ENCODE measurements around the gene S100A9. TPM values are rescaled to one million over a fixed set of nuclear protein-coding genes. Genes with fewer than 3 reads are reported as not detected.
"Not testable (repeated sequence)": the region's sequence is repeated elsewhere in the genome, so short reads cannot be mapped to it uniquely, and the experiment has no call there.

The S100A9 gene
- total RNA-seq, 2 experiments from 2014 or later, result not detected

- H3K4me1 Mint-ChIP-seq, result peaks cover 16% of the 10 kb centered on the region
- H3K27ac Mint-ChIP-seq, result no peak overlapping the region
- no peaks in the 10 kb centered on the region for H3K9me3 Mint-ChIP-seq (ENCODE audit: low read depth)
- peaks cover 31% of the 10 kb centered on the region for H3K27me3 Mint-ChIP-seq
- CTCF ChIA-PET, result interaction anchor here (1.8 kb wide), 1 partner anchor 157 kb away, joined by 5 read pairs; no protein-coding TSS in a partner anchor
- DNase-seq, result no peak
- no peak for ATAC-seq
- no peaks in the 10 kb centered on the region for H3K36me3 Mint-ChIP-seq
- H3K4me3 Mint-ChIP-seq, result no peak overlapping the region
Observed at GRCh38 chr1:153337980-153338853, 19.4 kb upstream of the S100A9 start.

GRCh38 chr1:153339802-153340201 lies 17.9 kb upstream of the S100A9 start:
- Mint-ChIP-seq H3K36me3 (no peaks in the 10 kb centered on the region), H3K4me3 (no peak overlapping the region), H3K4me1 (peaks cover 27% of the 10 kb centered on the region), H3K27ac (no peak overlapping the region), H3K27me3 (peaks cover 35% of the 10 kb centered on the region), H3K9me3 (ENCODE audit: low read depth) (no peaks in the 10 kb centered on the region)
- DNase-seq (no peak), ATAC-seq (peak; percentile 47)
- CTCF ChIA-PET, result no interaction called here

- DNase-seq, result no peak
- no peak for ATAC-seq
- H3K4me1 Mint-ChIP-seq, result peaks cover 31% of the 10 kb centered on the region
- no peak overlapping the region for H3K27ac Mint-ChIP-seq
- H3K4me3 Mint-ChIP-seq, result no peak overlapping the region
- no peaks in the 10 kb centered on the region for H3K9me3 Mint-ChIP-seq (ENCODE audit: low read depth)
- CTCF ChIA-PET, result no interaction called here
- H3K27me3 Mint-ChIP-seq, result peaks cover 34% of the 10 kb centered on the region
- H3K36me3 Mint-ChIP-seq, result no peaks in the 10 kb centered on the region
Observed at GRCh38 chr1:153340356-153340755, 17.3 kb upstream of the S100A9 start.

GRCh38 chr1:153341431-153341934 lies 16.2 kb upstream of the S100A9 start:
- ATAC-seq (no peak), DNase-seq (no peak)
- Mint-ChIP-seq H3K27me3 (peaks cover 45% of the 10 kb centered on the region), H3K9me3 (ENCODE audit: low read depth) (no peaks in the 10 kb centered on the region), H3K4me1 (peaks cover 42% of the 10 kb centered on the region), H3K4me3 (no peak overlapping the region), H3K36me3 (no peaks in the 10 kb centered on the region), H3K27ac (no peak overlapping the region)
- CTCF ChIA-PET, result interaction anchor here (1.2 kb wide), 1 partner anchor 153 kb away, joined by 3 read pairs; no protein-coding TSS in a partner anchor

GRCh38 chr1:153342178-153342577 lies 15.5 kb upstream of the S100A9 start:
- no peak overlapping the region for H3K27ac Mint-ChIP-seq
- H3K36me3 Mint-ChIP-seq, result no peaks in the 10 kb centered on the region
- DNase-seq (no peak), ATAC-seq (no peak)
- H3K27me3 Mint-ChIP-seq, result peaks cover 52% of the 10 kb centered on the region
- H3K9me3 Mint-ChIP-seq (ENCODE audit: low read depth), result no peaks in the 10 kb centered on the region
- no peak overlapping the region for H3K4me3 Mint-ChIP-seq
- CTCF ChIA-PET, result interaction anchor here (1.2 to 2.1 kb wide), 2 partner anchors 12 to 153 kb away, joined by 3 to 5 read pairs; no protein-coding TSS in a partner anchor
- peaks cover 45% of the 10 kb centered on the region for H3K4me1 Mint-ChIP-seq

- H3K36me3 Mint-ChIP-seq, result no peaks in the 10 kb centered on the region
- CTCF ChIA-PET, result interaction anchor here (0.9 to 2.1 kb wide), 3 partner anchors 7 to 11 kb away, joined by 3 to 5 read pairs (median 4); no protein-coding TSS in a partner anchor
- no peak overlapping the region for H3K4me3 Mint-ChIP-seq
- ATAC-seq (no peak), DNase-seq (no peak)
- no peaks in the 10 kb centered on the region for H3K9me3 Mint-ChIP-seq (ENCODE audit: low read depth)
- no peak overlapping the region for H3K27ac Mint-ChIP-seq
- H3K27me3 Mint-ChIP-seq, result peaks cover 55% of the 10 kb centered on the region
- H3K4me1 Mint-ChIP-seq, result peaks cover 45% of the 10 kb centered on the region
Observed at GRCh38 chr1:153343040-153343681, 14.5 kb upstream of the S100A9 start.

GRCh38 chr1:153343811-153344717 lies 13.6 kb upstream of the S100A9 start:
- H3K4me1 Mint-ChIP-seq, result peaks cover 45% of the 10 kb centered on the region
- no peak overlapping the region for H3K4me3 Mint-ChIP-seq
- H3K36me3 Mint-ChIP-seq, result no peaks in the 10 kb centered on the region
- DNase-seq (no peak), ATAC-seq (no peak)
- CTCF ChIA-PET, result interaction anchor here (0.9 to 2.1 kb wide), 3 partner anchors 8 to 10 kb away, joined by 3 to 5 read pairs (median 4); no protein-coding TSS in a partner anchor
- H3K9me3 Mint-ChIP-seq (ENCODE audit: low read depth), result no peaks in the 10 kb centered on the region
- peaks cover 51% of the 10 kb centered on the region for H3K27me3 Mint-ChIP-seq
- no peak overlapping the region for H3K27ac Mint-ChIP-seq

GRCh38 chr1:153344718-153345025 lies 13.0 kb upstream of the S100A9 start:
- Mint-ChIP-seq H3K4me1 (peaks cover 43% of the 10 kb centered on the region), H3K4me3 (no peak overlapping the region), H3K9me3 (ENCODE audit: low read depth) (no peaks in the 10 kb centered on the region), H3K27ac (no peak overlapping the region), H3K36me3 (no peaks in the 10 kb centered on the region), H3K27me3 (peaks cover 56% of the 10 kb centered on the region)
- CTCF ChIA-PET, result no interaction called here
- ATAC-seq (no peak), DNase-seq (no peak)

- Mint-ChIP-seq H3K4me1 (peaks cover 36% of the 10 kb centered on the region), H3K9me3 (ENCODE audit: low read depth) (no peaks in the 10 kb centered on the region), H3K27ac (no peak overlapping the region), H3K36me3 (no peaks in the 10 kb centered on the region), H3K4me3 (no peak overlapping the region), H3K27me3 (peaks cover 58% of the 10 kb centered on the region)
- CTCF ChIA-PET, result interaction anchor here (0.9 to 1.2 kb wide), 2 partner anchors 149 to 691 kb away, joined by 3 to 5 read pairs; no protein-coding TSS in a partner anchor
- DNase-seq (no peak), ATAC-seq (no peak)
Observed at GRCh38 chr1:153345187-153346076, 12.2 kb upstream of the S100A9 start.

GRCh38 chr1:153346077-153346723 lies 11.5 kb upstream of the S100A9 start:
- Mint-ChIP-seq H3K27me3 (peaks cover 60% of the 10 kb centered on the region), H3K4me1 (peaks cover 29% of the 10 kb centered on the region), H3K36me3 (no peaks in the 10 kb centered on the region), H3K4me3 (no peak overlapping the region), H3K27ac (no peak overlapping the region), H3K9me3 (ENCODE audit: low read depth) (no peaks in the 10 kb centered on the region)
- CTCF ChIA-PET, result interaction anchor here (0.8 to 1.2 kb wide), 4 partner anchors 9 to 692 kb away, joined by 3 to 5 read pairs (median 3); no protein-coding TSS in a partner anchor
- no peak for DNase-seq
- no peak for ATAC-seq

- CTCF ChIA-PET, result interaction anchor here (0.8 to 1.0 kb wide), 2 partner anchors 9 to 12 kb away, joined by 3 read pairs; no protein-coding TSS in a partner anchor
- H3K9me3 Mint-ChIP-seq (ENCODE audit: low read depth); H3K27ac Mint-ChIP-seq; H3K36me3 Mint-ChIP-seq; ATAC-seq; H3K4me3 Mint-ChIP-seq; DNase-seq: not testable (repeated sequence)
- Mint-ChIP-seq H3K27me3 (peaks cover 59% of the 10 kb centered on the region), H3K4me1 (peaks cover 29% of the 10 kb centered on the region)
Observed at GRCh38 chr1:153347049-153347448, 10.6 kb upstream of the S100A9 start.

- CTCF ChIA-PET, result no interaction called here
- H3K4me3 Mint-ChIP-seq, result no peak overlapping the region
- no peak for DNase-seq
- no peaks in the 10 kb centered on the region for H3K36me3 Mint-ChIP-seq
- peaks cover 29% of the 10 kb centered on the region for H3K4me1 Mint-ChIP-seq
- H3K27me3 Mint-ChIP-seq, result peaks cover 52% of the 10 kb centered on the region
- no peak overlapping the region for H3K27ac Mint-ChIP-seq
- ATAC-seq, result no peak
- no peaks in the 10 kb centered on the region for H3K9me3 Mint-ChIP-seq (ENCODE audit: low read depth)
Observed at GRCh38 chr1:153347856-153348255, 9.8 kb upstream of the S100A9 start.

All from activated CD8-positive, alpha-beta memory T cell treated with anti-CD3 and anti-CD28 coated beads, Interleukin-2, amount 10 ng/mL, durations not matched to agents 7 days and 5 days (primary cell).